ENCODE results near the gene CHMP3.
"Not testable (repeated sequence)": the region's sequence is repeated elsewhere in the genome, so short reads cannot be mapped to it uniquely, and the experiment has no call there.

Gene CHMP3

DNA sequence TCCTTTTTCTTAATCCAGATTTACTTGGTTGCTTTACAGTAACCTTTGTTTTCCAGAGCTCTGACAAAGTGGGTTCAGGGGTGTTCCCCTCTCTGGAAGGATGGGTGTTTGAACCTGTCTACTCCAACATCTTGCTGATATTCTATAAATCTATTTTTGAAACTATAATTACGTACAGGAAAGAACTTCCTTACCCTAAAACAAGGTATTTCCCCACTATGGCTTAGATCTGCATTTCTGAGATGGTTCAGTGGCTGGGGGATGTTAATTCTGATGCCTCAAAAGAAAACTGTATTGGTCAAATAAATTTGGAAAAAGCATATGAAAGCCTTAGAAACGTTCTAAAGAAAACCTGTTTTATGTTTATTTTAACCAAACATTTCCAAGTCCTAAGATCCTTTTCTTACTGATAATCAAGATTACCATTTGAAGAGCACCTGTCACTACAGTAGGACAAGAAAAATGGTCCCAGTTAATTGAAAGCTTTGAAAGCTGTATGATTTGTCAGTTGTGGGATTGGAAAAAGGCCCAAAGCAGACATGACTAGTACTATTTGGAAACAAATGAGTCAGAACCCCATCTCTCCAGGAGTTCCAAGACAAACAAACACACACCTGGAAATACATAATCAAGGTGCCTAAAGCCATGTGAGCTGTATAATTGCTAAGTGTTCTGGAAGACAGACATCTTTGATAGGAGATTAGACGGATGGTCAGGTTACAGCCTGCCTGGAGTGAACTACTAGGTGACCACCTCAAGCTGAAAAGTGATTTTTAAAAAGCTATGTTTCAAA lies 64.6 kb downstream of the CHMP3 start:
- TF ChIP-seq, protein P1, sequence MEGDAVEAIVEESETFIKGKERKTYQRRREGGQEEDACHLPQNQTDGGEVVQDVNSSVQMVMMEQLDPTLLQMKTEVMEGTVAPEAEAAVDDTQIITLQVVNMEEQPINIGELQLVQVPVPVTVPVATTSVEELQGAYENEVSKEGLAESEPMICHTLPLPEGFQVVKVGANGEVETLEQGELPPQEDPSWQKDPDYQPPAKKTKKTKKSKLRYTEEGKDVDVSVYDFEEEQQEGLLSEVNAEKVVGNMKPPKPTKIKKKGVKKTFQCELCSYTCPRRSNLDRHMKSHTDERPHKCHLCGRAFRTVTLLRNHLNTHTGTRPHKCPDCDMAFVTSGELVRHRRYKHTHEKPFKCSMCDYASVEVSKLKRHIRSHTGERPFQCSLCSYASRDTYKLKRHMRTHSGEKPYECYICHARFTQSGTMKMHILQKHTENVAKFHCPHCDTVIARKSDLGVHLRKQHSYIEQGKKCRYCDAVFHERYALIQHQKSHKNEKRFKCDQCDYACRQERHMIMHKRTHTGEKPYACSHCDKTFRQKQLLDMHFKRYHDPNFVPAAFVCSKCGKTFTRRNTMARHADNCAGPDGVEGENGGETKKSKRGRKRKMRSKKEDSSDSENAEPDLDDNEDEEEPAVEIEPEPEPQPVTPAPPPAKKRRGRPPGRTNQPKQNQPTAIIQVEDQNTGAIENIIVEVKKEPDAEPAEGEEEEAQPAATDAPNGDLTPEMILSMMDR (IDR thresholded peaks at IDR 0.05): no peak
- Histone ChIP-seq H3K4me1 (no peaks in the 10 kb centered on the region), H3K9ac (no peak overlapping the region), H3K9me3 (ENCODE audit: control insufficient read depth, low read length) (no peaks in the 10 kb centered on the region), H2AFZ (no peak overlapping the region), H3K27me3 (ENCODE audit: control insufficient read depth, insufficient read depth, low read length) (no peaks in the 10 kb centered on the region), H3K36me3 (ENCODE audit: control insufficient read depth, insufficient read depth, low read length) (no peaks in the 10 kb centered on the region), H3K4me2 (ENCODE audit: low read length) (no peak overlapping the region), H3K27ac (no peak overlapping the region), H3K4me3 (ENCODE audit: low read depth, low read length) (no peak overlapping the region), H3K79me2 (no peaks in the 10 kb centered on the region)

DNA sequence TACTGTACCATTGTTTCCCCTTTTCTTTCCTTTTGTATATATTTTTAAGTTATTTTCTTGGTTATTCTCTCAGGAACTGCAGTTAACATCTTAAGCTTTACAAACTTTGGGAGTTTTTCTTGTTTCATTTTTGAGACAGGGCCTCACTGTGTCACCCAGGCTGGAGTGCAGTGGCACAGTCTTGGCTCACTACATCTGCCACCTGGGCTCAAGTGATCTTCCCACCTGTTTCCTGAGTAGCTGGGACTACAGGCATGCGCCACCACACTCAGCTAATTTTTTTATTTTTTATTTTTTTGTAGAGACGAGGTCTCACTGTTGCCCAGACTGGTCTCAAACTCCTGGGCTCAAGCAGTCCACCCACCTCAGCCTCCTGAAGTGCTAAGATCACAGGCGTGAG lies 66.9 kb downstream of the CHMP3 start:
- not testable (repeated sequence) for H3K79me2 ChIP-seq; H3K27me3 ChIP-seq (ENCODE audit: control insufficient read depth, insufficient read depth, low read length); H3K9me3 ChIP-seq (ENCODE audit: control insufficient read depth, low read length); H3K4me3 ChIP-seq (ENCODE audit: low read depth, low read length); H3K36me3 ChIP-seq (ENCODE audit: control insufficient read depth, insufficient read depth, low read length); H3K4me1 ChIP-seq; H3K4me2 ChIP-seq (ENCODE audit: low read length); H3K27ac ChIP-seq; H2AFZ ChIP-seq; H3K9ac ChIP-seq

DNA sequence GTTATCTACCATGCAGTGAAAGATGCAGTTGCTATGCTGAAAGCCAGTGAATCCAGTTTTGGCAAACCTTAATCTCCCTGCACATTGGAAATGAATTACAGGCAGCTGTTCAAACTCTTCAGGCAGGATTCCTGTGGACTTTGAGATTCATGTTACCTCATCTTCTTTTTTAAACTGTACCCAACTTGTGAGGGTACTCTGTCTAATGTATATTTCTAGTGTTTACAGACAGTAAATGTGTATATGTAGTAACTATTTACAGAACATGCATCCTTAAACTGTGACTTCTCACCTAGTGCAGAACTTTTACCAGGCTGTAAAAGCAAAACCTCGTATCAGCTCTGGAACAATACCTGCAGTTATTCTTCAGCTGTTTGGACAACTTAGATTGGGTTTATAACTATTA lies 71.2 kb downstream of the CHMP3 start:
- H3K9me3 ChIP-seq (ENCODE audit: control insufficient read depth, low read length): no peaks in the 10 kb centered on the region
- H3K36me3 ChIP-seq (ENCODE audit: control insufficient read depth, insufficient read depth, low read length): no peaks in the 10 kb centered on the region
- H3K4me3 ChIP-seq (ENCODE audit: low read depth, low read length): no peak overlapping the region
- H3K27me3 ChIP-seq (ENCODE audit: control insufficient read depth, insufficient read depth, low read length): no peaks in the 10 kb centered on the region
- H3K9ac ChIP-seq: no peak overlapping the region
- no peak overlapping the region for H3K4me2 ChIP-seq (ENCODE audit: low read length)
- no peaks in the 10 kb centered on the region for H3K79me2 ChIP-seq
- H3K4me1 ChIP-seq: no peaks in the 10 kb centered on the region
- TF ChIP-seq, protein P1 (IDR thresholded peaks at IDR 0.05): no peak
- no peak overlapping the region for H3K27ac ChIP-seq
- H2AFZ ChIP-seq: no peak overlapping the region

GRCh38 chr2:86491088-86491487 lies 72.2 kb downstream of the CHMP3 start:
- H3K4me2 ChIP-seq (ENCODE audit: low read length): no peak overlapping the region
- H3K9me3 ChIP-seq (ENCODE audit: control insufficient read depth, low read length): no peaks in the 10 kb centered on the region
- H3K27ac ChIP-seq: no peak overlapping the region
- no peak overlapping the region for H3K9ac ChIP-seq
- no peaks in the 10 kb centered on the region for H3K36me3 ChIP-seq (ENCODE audit: control insufficient read depth, insufficient read depth, low read length)
- no peaks in the 10 kb centered on the region for H3K4me1 ChIP-seq
- no peak overlapping the region for H2AFZ ChIP-seq
- H3K4me3 ChIP-seq (ENCODE audit: low read depth, low read length): no peak overlapping the region
- no peaks in the 10 kb centered on the region for H3K27me3 ChIP-seq (ENCODE audit: control insufficient read depth, insufficient read depth, low read length)
- no peaks in the 10 kb centered on the region for H3K79me2 ChIP-seq
- TF ChIP-seq, protein P1 (IDR thresholded peaks at IDR 0.05): no peak

GRCh38 chr2:86490245-86490644 lies 73.0 kb downstream of the CHMP3 start:
- Histone ChIP-seq H3K4me2 (ENCODE audit: low read length) (no peak overlapping the region), H3K4me1 (no peaks in the 10 kb centered on the region), H3K79me2 (no peaks in the 10 kb centered on the region), H3K9ac (no peak overlapping the region), H2AFZ (no peak overlapping the region), H3K27me3 (ENCODE audit: control insufficient read depth, insufficient read depth, low read length) (no peaks in the 10 kb centered on the region), H3K36me3 (ENCODE audit: control insufficient read depth, insufficient read depth, low read length) (no peaks in the 10 kb centered on the region), H3K27ac (no peak overlapping the region), H3K9me3 (ENCODE audit: control insufficient read depth, low read length) (no peaks in the 10 kb centered on the region), H3K4me3 (ENCODE audit: low read depth, low read length) (no peak overlapping the region)
- TF ChIP-seq, protein P1 (IDR thresholded peaks at IDR 0.05): no peak
